MCF 10A (cell line): Measurements from ENCODE around the gene SLC2A14. TPM values are rescaled to one million over a fixed set of nuclear protein-coding genes. Genes with fewer than 3 reads are reported as not detected.
"Not testable (repeated sequence)": the region's sequence is repeated elsewhere in the genome, so short reads cannot be mapped to it uniquely, and the experiment has no call there.

ENCODE experiments used
- BruUV-seq: library from RNA; stranded (reverse); fragments of 400-500 nt; replicated peaks from 2 replicates; lab custom pipeline; 2021; lab: Mats Ljungman, UMichigan
- CTCF ChIA-PET: fragments of 300-600 bp; sonication (Branson Sonifier 250); formaldehyde crosslinking; extraction: SDS; loops from one replicate; lab custom pipeline; 2021; ENCODE audit warnings: antibody characterized with exemption, inconsistent platforms; lab: Yijun Ruan, JAX
- POLR2A ChIA-PET: fragments of 300-600, 350-650 bp; sonication (Branson Sonifier 250); formaldehyde crosslinking; extraction: SDS; loops from one replicate; lab custom pipeline; 2020; ENCODE audit warnings: antibody characterized with exemption, inconsistent platforms; lab: Yijun Ruan, JAX
- DNase-seq: peaks from one replicate; pipeline ENCODE4 v3.0.0-alpha.2; 2018; ENCODE audit not compliant: unreplicated experiment
- H3K27ac Mint-ChIP-seq: one replicate; pipeline ENCODE4 v1.8.0; 2022; ENCODE audit warnings: mild to moderate bottlenecking, low read depth, mixed read lengths; ENCODE audit not compliant: unreplicated experiment
- H3K27me3 Mint-ChIP-seq: one replicate; pipeline ENCODE4 v1.8.0; 2022; ENCODE audit warnings: mixed read lengths; ENCODE audit not compliant: insufficient read depth, unreplicated experiment
- H3K36me3 Mint-ChIP-seq: one replicate; pipeline ENCODE4 v1.8.0; 2022; ENCODE audit warnings: mild to moderate bottlenecking, moderate library complexity, mixed read lengths; ENCODE audit not compliant: insufficient read depth, unreplicated experiment
- H3K4me1 Mint-ChIP-seq: one replicate; pipeline ENCODE4 v1.8.0; 2022; ENCODE audit warnings: mixed read lengths; ENCODE audit not compliant: insufficient read depth, unreplicated experiment
- H3K4me3 Mint-ChIP-seq: one replicate; pipeline ENCODE4 v1.8.0; 2022; ENCODE audit warnings: mild to moderate bottlenecking, moderate library complexity, mixed read lengths; ENCODE audit not compliant: unreplicated experiment
- H3K9me3 Mint-ChIP-seq: one replicate; pipeline ENCODE4 v1.8.0; 2022; ENCODE audit warnings: mixed read lengths; ENCODE audit not compliant: unreplicated experiment
- CTCF ChIP-seq: fragments of 200-600 bp; IDR thresholded peaks from one replicate; pipeline ENCODE4 v1.8.0; 2022; ENCODE audit warnings: antibody characterized with exemption, mild to moderate bottlenecking; ENCODE audit not compliant: unreplicated experiment
- intact Hi-C: fragments of 100-400 bp; cut with micrococcal nuclease; formaldehyde crosslinking; loops from 2 replicates; pipeline ENCODE4 v1.14.1; 2022
- total RNA-seq: library from RNA; stranded (reverse); gene quantifications from 2 replicates; pipeline ENCODE4 v1.2.3, GENCODE V29; 2022

Gene SLC2A14
- total RNA-seq, 1 experiment from 2014 or later = not detected

GRCh38 chr12:7788294-7788660 lies 84.4 kb downstream of the SLC2A14 start:
- Mint-ChIP-seq H3K4me3 (no peak overlapping the region), H3K27me3 (no peaks in the 10 kb centered on the region), H3K4me1 (peaks cover 7% of the 10 kb centered on the region), H3K9me3 (no peaks in the 10 kb centered on the region), H3K36me3 (no peaks in the 10 kb centered on the region), H3K27ac (no peak overlapping the region)
- DNase-seq = peak; percentile 5
- no TSS peak for BruUV-seq
- intact Hi-C loops = no loop called here
- TF ChIP-seq CTCF = no peak
- POLR2A ChIA-PET = no interaction called here
- CTCF ChIA-PET = interaction anchor here (0.6 to 3.0 kb wide), 7 partner anchors 10 to 136 kb away, joined by 3 to 13 read pairs (median 3); no protein-coding TSS in a partner anchor

GRCh38 chr12:7787574-7788293 lies 85.0 kb downstream of the SLC2A14 start:
- H3K4me3 Mint-ChIP-seq = no peak overlapping the region
- no TSS peak for BruUV-seq
- H3K27ac Mint-ChIP-seq = no peak overlapping the region
- H3K4me1 Mint-ChIP-seq = peaks cover 7% of the 10 kb centered on the region
- intact Hi-C loops = no loop called here
- no peaks in the 10 kb centered on the region for H3K27me3 Mint-ChIP-seq
- POLR2A ChIA-PET = no interaction called here
- CTCF ChIA-PET = interaction anchor here (0.6 to 3.0 kb wide), 6 partner anchors 11 to 137 kb away, joined by 3 to 13 read pairs (median 4); no protein-coding TSS in a partner anchor
- peak; percentile 20 for DNase-seq
- TF ChIP-seq CTCF = no peak
- no peaks in the 10 kb centered on the region for H3K9me3 Mint-ChIP-seq
- no peaks in the 10 kb centered on the region for H3K36me3 Mint-ChIP-seq

- CTCF ChIA-PET = interaction anchor here (0.6 to 1.3 kb wide), 2 partner anchors 15 to 23 kb away, joined by 3 read pairs; no protein-coding TSS in a partner anchor
- BruUV-seq = no TSS peak
- H3K9me3 Mint-ChIP-seq = no peaks in the 10 kb centered on the region
- no peak for DNase-seq
- peaks cover 7% of the 10 kb centered on the region for H3K4me1 Mint-ChIP-seq
- H3K27ac Mint-ChIP-seq = no peak overlapping the region
- TF ChIP-seq CTCF = no peak
- POLR2A ChIA-PET = no interaction called here
- no peaks in the 10 kb centered on the region for H3K27me3 Mint-ChIP-seq
- no peak overlapping the region for H3K4me3 Mint-ChIP-seq
- intact Hi-C loops = no loop called here
- H3K36me3 Mint-ChIP-seq = no peaks in the 10 kb centered on the region
Measured at GRCh38 chr12:7784701-7785100, 88.0 kb downstream of the SLC2A14 start.

GRCh38 chr12:7783433-7783832 lies 89.3 kb downstream of the SLC2A14 start:
- CTCF ChIA-PET = interaction anchor here (0.6 kb wide), 2 partner anchors 57 to 211 kb away, joined by 3 to 7 read pairs; no protein-coding TSS in a partner anchor
- intact Hi-C loops, H3K27me3 Mint-ChIP-seq: not testable (repeated sequence)

More at GRCh38 chr12:7783433-7783832, 89.3 kb downstream of the SLC2A14 start:
- BruUV-seq, H3K27ac Mint-ChIP-seq, H3K4me1 Mint-ChIP-seq, H3K9me3 Mint-ChIP-seq, POLR2A ChIA-PET, DNase-seq, H3K36me3 Mint-ChIP-seq, H3K4me3 Mint-ChIP-seq: not testable (repeated sequence)
